HG03354 (cell line): ENCODE data around the gene SLC17A9.
A peak's percentile ranks its signal among the peaks of the same experiment; 100 is the strongest.

Source experiments
- ATAC-seq: cut with Tn5 transposase; IDR thresholded peaks from one replicate; pipeline ENCODE4 v1.9.1; 2021; ENCODE audit warnings: mild to moderate bottlenecking; ENCODE audit not compliant: unreplicated experiment, poor library complexity, severe bottlenecking

Gene SLC17A9

DNA sequence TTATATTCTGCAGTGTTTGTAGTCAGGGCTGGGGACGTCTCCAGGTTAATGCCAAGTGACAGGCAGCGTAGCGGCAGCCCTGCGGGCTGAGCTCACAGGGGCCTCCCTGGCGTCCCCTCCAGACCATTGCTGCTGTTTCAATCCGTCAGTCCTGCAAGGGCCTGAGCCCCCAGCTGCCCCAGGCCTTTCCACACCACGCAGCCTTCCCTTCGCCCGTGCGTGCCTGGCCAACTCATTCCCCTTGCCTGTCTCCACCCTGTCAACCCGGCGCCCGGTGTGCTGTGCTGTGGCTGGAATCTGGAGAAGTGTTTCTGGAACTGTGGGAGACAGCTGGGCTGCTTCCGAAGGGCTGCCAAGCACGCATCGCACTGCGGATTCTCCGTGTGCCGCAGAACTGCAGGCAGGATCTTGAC lies 42.4 kb downstream of the SLC17A9 start:
- ATAC-seq, result no peak

DNA sequence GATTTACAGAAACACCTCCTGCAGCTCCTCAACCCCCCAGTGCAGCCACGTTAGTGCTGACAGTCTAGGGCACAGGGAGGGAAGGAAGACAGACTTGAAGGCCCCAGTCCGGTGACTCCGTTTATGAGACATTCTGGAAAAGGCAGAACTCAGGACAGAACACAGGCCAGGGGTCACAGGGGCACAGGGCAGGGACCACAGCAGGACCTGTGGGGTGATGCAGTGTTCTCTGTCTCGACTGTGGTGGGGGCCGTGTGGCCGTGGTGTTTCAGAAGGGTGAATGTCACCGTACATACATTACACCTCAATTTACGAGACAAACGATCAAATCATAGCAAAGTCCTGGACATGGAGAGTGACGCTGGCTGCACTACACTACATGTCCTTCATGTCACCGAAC lies 43.0 kb downstream of the SLC17A9 start:
- no peak for ATAC-seq

GRCh38 chr20:62995898-62996595 lies 43.5 kb downstream of the SLC17A9 start:
- no peak for ATAC-seq

DNA sequence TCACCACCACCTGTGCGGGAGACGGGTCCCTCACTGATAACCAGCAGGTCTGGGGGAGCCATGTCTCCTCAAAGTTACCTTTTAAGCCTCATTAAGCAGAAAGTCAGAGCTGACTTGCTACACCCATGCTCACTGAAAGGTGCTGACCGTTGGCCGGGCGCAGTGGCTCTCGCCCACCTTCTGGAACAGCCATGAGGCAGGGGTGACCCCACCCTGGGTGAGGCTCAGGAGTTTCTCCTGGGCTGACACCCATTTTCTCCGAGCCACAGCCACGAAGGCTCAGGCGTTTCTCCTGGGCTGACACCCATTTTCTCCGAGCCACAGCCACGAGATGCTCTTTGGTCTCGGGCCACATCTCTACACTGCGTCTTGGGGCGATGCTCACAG lies 44.1 kb downstream of the SLC17A9 start:
- ATAC-seq, result no peak

DNA sequence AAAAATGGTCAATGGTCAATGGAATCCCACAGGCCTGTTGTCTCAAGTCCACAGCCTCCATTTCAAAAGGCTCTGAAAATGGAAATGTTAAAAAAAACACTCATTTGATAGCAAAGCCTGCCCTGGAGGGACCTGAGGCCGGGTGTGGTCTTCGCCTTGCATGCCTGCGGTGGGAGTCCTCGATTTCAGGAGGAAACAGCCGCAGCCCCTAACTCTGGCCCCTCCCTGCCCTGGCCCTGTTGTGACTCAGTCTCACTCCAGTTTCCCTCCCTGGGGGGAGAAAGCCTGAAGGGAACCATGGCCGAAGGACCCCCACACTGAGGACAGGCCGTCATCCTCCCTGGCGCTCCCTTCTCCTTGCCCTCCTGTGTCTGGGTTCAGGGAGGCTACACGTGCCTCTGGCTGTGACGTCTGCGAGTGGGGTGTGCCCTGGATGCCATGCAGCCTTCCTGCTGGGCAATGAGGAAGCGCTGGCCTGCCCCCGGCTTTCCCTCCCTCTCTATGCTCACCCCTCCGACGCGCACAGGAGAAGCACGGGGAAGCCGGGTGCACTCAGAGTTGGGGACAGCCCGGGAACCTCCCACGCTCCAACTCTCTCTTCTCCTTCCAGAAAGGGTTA lies 45.0 kb downstream of the SLC17A9 start:
- no peak for ATAC-seq

GRCh38 chr20:62998449-62998848 lies 45.9 kb downstream of the SLC17A9 start:
- ATAC-seq, result no peak

DNA sequence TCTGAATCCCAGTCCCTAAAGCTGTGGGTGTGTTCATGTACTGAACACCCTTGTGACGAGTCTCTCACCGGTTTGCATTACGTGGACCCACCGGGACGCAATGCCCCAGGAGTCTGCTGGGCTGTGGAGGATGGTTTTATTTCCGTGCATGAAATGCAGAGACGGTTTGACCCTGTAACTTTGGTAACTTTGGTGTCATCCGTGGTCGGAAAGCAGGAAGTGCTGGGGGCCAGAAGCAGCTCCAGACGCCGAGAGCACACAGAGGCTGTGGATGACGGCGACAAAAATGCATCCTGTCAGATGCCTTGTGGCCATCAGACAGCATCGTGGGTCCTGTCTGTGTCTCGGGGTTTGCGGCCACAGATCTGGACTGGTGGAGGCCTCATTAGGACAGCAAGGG lies 47.1 kb downstream of the SLC17A9 start:
- no peak for ATAC-seq

GRCh38 chr20:63000036-63000435 lies 47.5 kb downstream of the SLC17A9 start:
- no peak for ATAC-seq

DNA sequence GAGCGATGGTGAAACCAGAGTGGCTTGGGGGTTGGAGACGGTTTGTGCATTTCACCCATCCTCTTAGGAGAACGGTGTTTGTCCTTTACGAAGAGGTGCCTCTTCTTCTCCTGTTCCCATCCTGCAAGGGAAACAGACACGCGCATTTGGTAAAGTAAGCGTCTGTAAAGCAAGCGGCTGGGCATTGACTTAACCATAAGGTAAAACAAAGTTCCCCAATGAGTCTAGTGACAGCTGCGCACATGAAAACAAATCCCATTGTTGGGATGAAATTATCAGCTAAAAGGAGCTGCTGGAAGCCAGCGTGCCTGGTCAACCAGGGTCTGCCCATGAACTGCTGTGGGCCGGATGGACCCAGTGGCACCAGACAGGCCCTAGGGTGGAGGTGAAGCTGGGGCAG lies 48.4 kb downstream of the SLC17A9 start:
- no peak for ATAC-seq

DNA sequence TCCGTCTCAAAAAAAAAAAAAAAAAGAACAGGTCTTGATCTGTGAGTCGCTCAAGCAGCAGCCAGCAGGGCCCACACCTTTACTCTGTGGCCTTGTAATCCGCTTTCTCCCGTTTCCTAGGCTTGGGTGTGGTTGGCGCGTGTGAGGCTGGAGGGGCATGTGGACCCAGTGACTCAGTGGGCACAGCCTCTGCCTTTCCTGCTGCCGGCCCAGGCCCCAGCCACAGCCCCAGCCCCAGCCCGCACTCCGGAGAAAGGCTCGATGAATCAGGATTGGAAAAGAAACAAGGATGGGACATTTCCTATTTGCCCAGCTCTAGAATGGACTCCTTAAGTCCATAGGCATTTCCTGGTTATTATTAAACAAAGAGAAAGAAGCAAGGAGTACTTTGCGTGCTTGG lies 50.0 kb downstream of the SLC17A9 start:
- no peak for ATAC-seq

DNA sequence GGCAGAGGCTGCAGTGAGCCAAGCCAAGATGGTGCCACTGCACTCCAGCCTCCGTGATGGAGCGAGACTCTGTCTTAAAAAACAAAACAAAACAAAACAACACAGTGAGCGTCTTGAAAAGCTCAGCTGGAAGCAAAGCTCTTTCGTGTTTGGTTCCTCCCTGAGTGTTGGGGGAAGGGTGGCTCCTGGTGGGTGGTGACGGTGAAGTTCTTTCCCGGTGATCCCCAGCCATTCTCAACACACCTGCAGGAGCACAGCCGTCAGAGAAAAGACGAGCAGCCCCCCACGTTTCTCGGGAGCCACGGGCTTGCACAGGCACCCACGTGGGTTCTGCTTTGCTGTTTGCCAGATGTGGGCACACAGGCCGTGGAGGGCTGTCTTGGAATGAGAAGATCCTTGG lies 51.0 kb downstream of the SLC17A9 start:
- no peak for ATAC-seq

DNA sequence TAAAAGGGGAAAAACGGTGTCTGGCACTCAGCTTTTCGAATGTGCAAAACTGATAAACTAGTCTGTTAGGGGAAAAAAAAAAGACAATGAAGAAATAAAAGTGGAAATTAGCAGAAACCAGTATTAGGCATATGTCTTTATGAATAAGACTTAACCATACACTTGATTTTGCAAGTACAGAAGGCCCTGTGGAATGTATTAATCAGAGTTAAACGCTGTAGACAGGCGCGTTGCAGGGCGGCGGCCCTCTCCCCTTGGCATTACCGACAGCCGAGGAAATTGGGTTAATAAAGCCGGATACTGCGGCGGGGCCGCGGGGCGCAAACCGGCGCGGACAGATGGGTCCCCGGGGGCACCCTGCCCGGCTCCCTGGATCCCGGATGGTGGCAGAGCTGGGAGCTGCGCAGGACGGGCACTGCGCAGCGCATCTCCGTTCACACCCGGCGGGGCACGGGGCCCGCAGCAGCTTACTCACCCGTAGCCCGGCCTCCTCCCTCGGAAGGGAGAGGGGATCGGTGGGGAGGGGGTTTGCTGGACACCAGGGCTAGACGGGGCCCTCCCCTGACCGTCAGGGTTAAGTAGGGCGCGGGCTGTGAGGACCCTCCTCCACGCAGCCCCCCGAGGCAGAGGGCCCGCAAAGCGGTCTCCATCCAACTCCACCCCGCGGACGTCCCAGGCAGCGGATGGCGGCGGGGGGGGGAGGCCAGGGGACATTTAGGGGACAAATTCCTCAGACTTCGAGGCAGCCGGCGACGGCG lies 52.3 kb downstream of the SLC17A9 start:
- no peak for ATAC-seq

DNA sequence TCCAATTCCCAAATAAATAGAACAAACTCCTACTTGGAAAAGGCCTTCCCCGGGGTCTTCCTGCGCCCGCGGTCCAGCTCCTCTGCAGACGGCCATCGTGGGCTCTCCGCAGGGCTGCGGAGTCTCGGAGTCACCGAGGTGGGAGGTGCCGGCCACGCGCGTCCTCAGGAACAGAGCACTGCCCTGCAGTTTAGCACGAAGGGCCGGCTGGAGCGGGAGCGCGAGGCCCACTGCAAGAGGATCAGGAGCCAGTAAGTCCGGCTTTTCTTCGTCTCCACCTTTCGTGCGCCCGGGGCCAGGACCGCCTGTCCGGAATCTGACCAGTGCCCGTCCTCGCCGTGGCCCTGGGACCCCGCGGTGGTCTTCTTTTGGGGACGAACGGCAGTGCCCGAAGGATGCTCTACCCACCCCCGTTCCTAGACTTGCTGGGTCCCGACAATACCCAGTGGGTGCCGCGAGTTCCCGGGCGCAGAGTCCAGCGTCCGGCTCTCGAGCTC lies 52.9 kb downstream of the SLC17A9 start:
- no peak for ATAC-seq

DNA sequence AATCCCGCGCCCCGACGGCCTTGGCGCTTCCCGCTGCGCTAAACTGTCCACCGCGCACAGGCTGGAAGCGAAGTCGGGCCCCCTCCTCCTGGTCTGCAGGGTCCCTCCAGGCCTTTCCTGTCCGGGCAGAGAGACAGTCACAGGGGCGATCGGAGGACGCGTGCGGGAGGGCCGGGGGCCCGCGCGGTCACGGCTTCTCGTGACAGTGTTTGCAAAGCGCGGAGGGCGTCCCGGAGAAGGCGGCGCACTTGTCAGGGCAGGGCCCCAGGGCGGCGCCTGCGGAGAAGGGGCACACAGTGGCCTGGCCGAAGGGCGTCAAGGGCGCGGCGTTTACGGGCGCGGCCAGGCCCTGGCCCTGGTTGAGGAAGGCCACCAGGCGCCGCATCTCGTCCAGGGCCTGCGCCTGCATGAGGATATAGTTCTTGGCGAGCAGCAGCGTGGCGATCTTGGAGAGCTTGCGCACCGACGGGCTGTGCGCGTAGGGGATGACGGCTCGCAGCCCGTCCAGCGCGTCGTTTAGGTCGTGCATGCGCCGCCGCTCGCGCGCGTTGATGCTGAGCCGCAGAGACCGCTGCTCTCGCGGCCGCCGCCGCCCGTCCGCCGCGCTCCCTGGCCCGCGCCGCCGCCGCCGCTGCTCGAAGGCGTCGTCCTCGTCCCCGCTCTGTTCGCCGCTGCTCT lies 53.5 kb downstream of the SLC17A9 start:
- ATAC-seq, result no peak

- ATAC-seq, result no peak
Observed at GRCh38 chr20:63006540-63007359, 54.2 kb downstream of the SLC17A9 start, which contains the start of gene BHLHE23. Gene BHLHE23, minus strand, starts transcription at chr20:63006964. Its CDS starts 190 bp downstream, at chr20:63006774.

GRCh38 chr20:63007360-63007645 lies 54.8 kb downstream of the SLC17A9 start:
- ATAC-seq, result no peak

- no peak for ATAC-seq
Observed at GRCh38 chr20:63007646-63008488, 55.4 kb downstream of the SLC17A9 start.

- peak; percentile 2 for ATAC-seq
Observed at GRCh38 chr20:63008541-63009044, 56.1 kb downstream of the SLC17A9 start.
